B cell (primary cell): Measurements from ENCODE around the gene ARV1.

Source experiments
- CTCF ChIP-seq: fragments of 200-600 bp; IDR thresholded peaks from one replicate; pipeline ENCODE4 v1.8.0; 2022; ENCODE audit warnings: antibody characterized with exemption, mild to moderate bottlenecking
- EZH2 ChIP-seq: IDR thresholded peaks from 2 replicates; pipeline ENCODE4 v1.6.1; 2012; ENCODE audit warnings: borderline replicate concordance, low read depth, mild to moderate bottlenecking, moderate library complexity, low read length; ENCODE audit not compliant: insufficient read depth, poor library complexity, severe bottlenecking

- TF ChIP-seq CTCF, result no peak
- no peak for TF ChIP-seq EZH2
Measured at GRCh38 chr1:230965535-230965934, 13.4 kb upstream of the ARV1 start.
